GM12892 (cell line): ENCODE results near the gene PET100.

ENCODE experiments used
- POLR2A ChIP-seq: IDR thresholded peaks from 2 replicates; pipeline ENCODE4 v1.6.1; 2011; ENCODE audit warnings: low read depth, low read length, control low read depth
- POLR2AphosphoS5 ChIP-seq: IDR thresholded peaks from 2 replicates; pipeline ENCODE4 v1.6.1; 2011; ENCODE audit warnings: low read depth, low read length, control low read depth

DNA sequence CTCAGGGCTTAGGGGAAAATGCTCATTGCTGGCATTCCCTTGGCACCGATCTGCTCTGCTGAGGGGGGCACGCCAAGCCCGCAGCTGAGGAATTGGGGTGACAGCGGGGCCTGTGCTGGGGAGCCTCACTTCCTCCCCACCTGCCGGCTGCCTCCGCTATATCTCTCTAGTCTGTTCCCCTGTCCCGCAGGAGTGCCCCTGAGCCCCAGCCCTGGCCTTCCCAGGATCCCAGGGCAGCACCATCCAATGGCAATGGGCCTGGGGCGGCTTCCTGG is 16.8 kb downstream of the PET100 start:
- TF ChIP-seq POLR2A (no peak), POLR2AphosphoS5 (no peak)
